Neuronal stem cell (in vitro differentiated cells): Measurements from ENCODE around the gene KLHL21.
A peak's percentile ranks its signal among the peaks of the same experiment; 100 is the strongest.

Experiments used
- DNase-seq: peaks from one replicate; pipeline ENCODE4 v3.0.0-alpha.2; 2013; ENCODE audit warnings: low spot score
- H2AFZ ChIP-seq: one replicate; pipeline ENCODE4 v1.6.1; 2013; ENCODE audit warnings: mild to moderate bottlenecking, low read length, inconsistent platforms
- H2AK5ac ChIP-seq: 2 replicates; pipeline ENCODE4 v1.6.1; 2013; ENCODE audit warnings: low read depth, mild to moderate bottlenecking, inconsistent platforms, low read length, moderate library complexity, mixed read lengths
- H2BK120ac ChIP-seq: 2 replicates; pipeline ENCODE4 v1.6.1; 2013; ENCODE audit warnings: low read depth, mild to moderate bottlenecking, inconsistent platforms, low read length, moderate library complexity, mixed read lengths
- H2BK12ac ChIP-seq: one replicate; pipeline ENCODE4 v1.6.1; 2013; ENCODE audit warnings: low read length, inconsistent platforms
- H2BK15ac ChIP-seq: 2 replicates; pipeline ENCODE4 v1.6.1; 2013; ENCODE audit warnings: mild to moderate bottlenecking, low read length, inconsistent platforms, mixed read lengths
- H2BK5ac ChIP-seq: one replicate; pipeline ENCODE4 v1.6.1; 2013; ENCODE audit warnings: inconsistent platforms, mild to moderate bottlenecking, low read length, moderate library complexity
- H3K14ac ChIP-seq: one replicate; pipeline ENCODE4 v1.6.1; 2013; ENCODE audit warnings: low read length, inconsistent platforms
- H3K18ac ChIP-seq: 2 replicates; pipeline ENCODE4 v1.6.1; 2013; ENCODE audit warnings: low read length, inconsistent platforms
- H3K23ac ChIP-seq: 2 replicates; pipeline ENCODE4 v1.6.1; 2013; ENCODE audit warnings: low read depth, mild to moderate bottlenecking, mixed read lengths, low read length, inconsistent platforms; ENCODE audit not compliant: poor library complexity
- H3K27ac ChIP-seq: replicated peaks from 3 replicates; pipeline ENCODE4 v1.5.1; 2013; ENCODE audit warnings: low read length, inconsistent platforms
- H3K27me3 ChIP-seq, 3 experiments: 2 replicates each; pipeline ENCODE4 v1.6.1; 2013; ENCODE audit warnings: low read length in 3 of 3, mild to moderate bottlenecking in 2 of 3, inconsistent platforms in 1 of 3, low read depth in 1 of 3, mixed read lengths in 1 of 3, moderate library complexity in 1 of 3; ENCODE audit not compliant: control insufficient read depth in 3 of 3, insufficient read depth in 3 of 3
- H3K36me3 ChIP-seq, 2 donors: replicated peaks in 1 of 2; 2 replicates each; pipeline ENCODE4 v1.6.1; 2013; ENCODE audit warnings: low read length in 2 of 2; ENCODE audit not compliant: control insufficient read depth in 2 of 2, insufficient read depth in 2 of 2
- H3K4ac ChIP-seq: 2 replicates; pipeline ENCODE4 v1.6.1; 2013; ENCODE audit warnings: inconsistent platforms, mild to moderate bottlenecking, low read length, moderate library complexity
- H3K4me1 ChIP-seq, 2 donors: 1 replicate in 1 of 2; 2 replicates in 1 of 2; pipeline ENCODE4 v1.6.1; 2013; ENCODE audit warnings: low read length in 2 of 2, low read depth in 1 of 2; ENCODE audit not compliant: control insufficient read depth in 2 of 2, insufficient read depth in 1 of 2
- H3K4me2 ChIP-seq: one replicate; pipeline ENCODE4 v1.6.1; 2013; ENCODE audit warnings: mild to moderate bottlenecking, low read length, inconsistent platforms; ENCODE audit not compliant: insufficient read depth, poor library complexity, severe bottlenecking
- H3K4me3 ChIP-seq, 2 donors: 2 replicates each; pipeline ENCODE4 v1.5.1; 2013; ENCODE audit warnings: low read length in 2 of 2, mild to moderate bottlenecking in 2 of 2, inconsistent platforms in 1 of 2, moderate library complexity in 1 of 2
- H3K79me1 ChIP-seq: one replicate; pipeline ENCODE4 v1.6.1; 2013; ENCODE audit warnings: low read depth, mild to moderate bottlenecking, inconsistent platforms, low read length, moderate library complexity
- H3K9ac ChIP-seq: one replicate; pipeline ENCODE4 v1.6.1; 2013; ENCODE audit warnings: mild to moderate bottlenecking, low read depth, low read length, inconsistent platforms; ENCODE audit not compliant: poor library complexity
- H3K9me3 ChIP-seq, 2 donors: replicated peaks in 1 of 2; 2 replicates each; pipeline versions ENCODE3 to v1.6.1; 2013; ENCODE audit warnings: low read length in 2 of 2, mild to moderate bottlenecking in 2 of 2, inconsistent platforms in 1 of 2, low read depth in 1 of 2, mixed read lengths in 1 of 2, moderate library complexity in 1 of 2; ENCODE audit not compliant: control insufficient read depth in 2 of 2, insufficient read depth in 1 of 2
- H4K8ac ChIP-seq: one replicate; pipeline ENCODE4 v1.6.1; 2013; ENCODE audit warnings: low read depth, mild to moderate bottlenecking, inconsistent platforms, low read length, moderate library complexity
- H4K91ac ChIP-seq: one replicate; pipeline ENCODE4 v1.6.1; 2013; ENCODE audit warnings: low read length, low read depth, mild to moderate bottlenecking, inconsistent platforms; ENCODE audit not compliant: poor library complexity
- WGBS, 2 donors: extraction: QIAGEN DNeasy Blood & Tissue Kit; methylation state at CpG; one replicate each; pipeline ENCODE4 v1.1.7; 2013; ENCODE audit warnings: missing lambda C conversion rate in 2 of 2, mixed read lengths in 1 of 2; ENCODE audit not compliant: insufficient read length in 2 of 2, insufficient replicate concordance in 1 of 2; ENCODE audit errors: extremely low coverage in 2 of 2; 5-methylcytosine and 5-hydroxymethylcytosine counted together

The KLHL21 gene

DNA sequence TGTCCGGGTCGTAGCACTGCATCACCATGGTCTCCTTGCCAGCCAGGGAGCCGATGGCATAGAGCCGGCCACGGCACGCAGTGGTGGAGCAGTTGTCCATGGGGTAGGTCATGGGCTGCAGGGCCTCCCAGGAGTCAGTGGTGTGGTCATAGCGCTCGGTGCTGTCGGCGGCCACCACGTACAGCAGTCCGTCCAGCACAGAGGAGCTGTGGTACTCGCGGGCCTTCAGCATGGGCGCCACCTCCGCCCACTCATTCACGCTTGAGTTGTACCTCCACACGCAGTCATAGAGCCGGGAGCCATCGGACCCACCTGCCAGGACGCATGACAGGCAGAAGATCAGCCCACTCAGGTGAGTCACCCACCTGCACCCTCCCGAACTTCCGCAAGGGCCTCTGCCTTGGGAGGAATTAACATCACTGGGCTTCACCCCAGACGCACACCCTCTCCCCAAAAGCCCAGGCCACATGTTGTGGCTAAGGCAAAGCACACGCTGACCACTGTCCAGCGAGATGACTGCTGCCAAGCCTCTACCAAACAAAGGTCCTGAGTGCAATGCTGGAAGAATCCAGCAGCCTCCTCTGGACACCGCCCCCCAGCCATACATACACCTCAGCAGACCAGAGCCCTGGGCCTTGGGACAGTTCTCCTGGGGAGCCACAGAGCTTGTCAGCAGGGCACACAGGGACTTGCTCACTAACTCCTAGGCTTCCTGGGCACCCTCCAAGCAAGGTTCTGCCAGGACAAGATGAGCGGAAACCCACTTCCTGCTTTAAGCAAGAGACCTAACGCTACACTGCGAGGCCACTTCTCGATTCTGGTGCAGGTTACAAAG, 3.3 kb downstream of the KLHL21 start:
- H3K14ac ChIP-seq: no peak overlapping the region
- no peak overlapping the region for H4K91ac ChIP-seq
- no peak overlapping the region for H2AK5ac ChIP-seq
- H3K4me3 ChIP-seq: no peak overlapping the region
- H3K27me3 ChIP-seq: peaks cover 0 to 6% (median 0%) of the 10 kb centered on the region in 3 experiments
- no peak overlapping the region for H2BK5ac ChIP-seq
- H3K79me1 ChIP-seq: peaks cover 21% of the 10 kb centered on the region
- peaks cover 28 to 49% of the 10 kb centered on the region in 2 donors for H3K36me3 ChIP-seq
- H3K9ac ChIP-seq: peak overlapping the region; percentile 63
- no peak for DNase-seq
- no peak overlapping the region for H3K27ac ChIP-seq
- no peak overlapping the region for H4K8ac ChIP-seq
- no peaks in the 10 kb centered on the region for H3K9me3 ChIP-seq
- peak overlapping the region; percentile 37 for H3K23ac ChIP-seq
- H2AFZ ChIP-seq: no peak overlapping the region
- H2BK15ac ChIP-seq: no peak overlapping the region
- no peak overlapping the region for H3K18ac ChIP-seq
- no peak overlapping the region for H2BK120ac ChIP-seq
- peaks cover 17% of the 10 kb centered on the region in 2 donors for H3K4me1 ChIP-seq
- no peak overlapping the region for H3K4ac ChIP-seq
- no CpG with 5 or more reads among the region's 31 CpGs for WGBS, 2 donors
- peak overlapping the region; percentile 37 for H3K4me2 ChIP-seq
- no peak overlapping the region for H2BK12ac ChIP-seq

DNA sequence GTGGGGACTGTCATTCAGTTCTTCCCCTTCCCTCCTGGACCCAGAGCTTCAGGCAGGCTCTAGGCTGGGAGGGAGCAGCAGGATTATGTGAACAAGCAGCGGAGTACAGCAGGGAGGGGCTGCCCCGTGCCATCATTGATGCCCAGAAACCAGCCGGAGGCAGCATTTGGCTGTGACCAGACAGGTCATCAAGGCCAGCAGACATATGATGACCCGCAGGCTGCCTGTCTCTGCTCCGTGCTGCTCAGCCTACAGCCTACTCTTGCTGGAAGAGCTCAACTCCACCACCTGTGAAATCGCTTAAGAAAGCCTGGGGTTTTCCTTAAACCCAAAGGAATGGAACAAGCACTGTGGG, 4.9 kb downstream of the KLHL21 start:
- Histone ChIP-seq H2BK15ac (no peak overlapping the region), H3K4ac (no peak overlapping the region), H3K18ac (no peak overlapping the region), H3K36me3 (peaks cover 40 to 65% of the 10 kb centered on the region in 2 donors), H3K9me3 (no peaks in the 10 kb centered on the region), H3K9ac (no peak overlapping the region), H3K4me2 (no peak overlapping the region), H2AK5ac (no peak overlapping the region), H2BK12ac (no peak overlapping the region), H3K4me1 (peaks cover 10 to 17% of the 10 kb centered on the region in 2 donors), H2BK5ac (no peak overlapping the region), H3K27me3 (peaks cover 0 to 6% (median 0%) of the 10 kb centered on the region in 3 experiments), H2AFZ (no peak overlapping the region), H3K4me3 (no peak overlapping the region), H4K8ac (no peak overlapping the region), H3K79me1 (peaks cover 24% of the 10 kb centered on the region), H2BK120ac (no peak overlapping the region), H3K27ac (no peak overlapping the region), H3K23ac (no peak overlapping the region), H3K14ac (no peak overlapping the region), H4K91ac (no peak overlapping the region)
- no peak for DNase-seq
- WGBS, 2 donors: no CpG with 5 or more reads among the region's 6 CpGs

DNA sequence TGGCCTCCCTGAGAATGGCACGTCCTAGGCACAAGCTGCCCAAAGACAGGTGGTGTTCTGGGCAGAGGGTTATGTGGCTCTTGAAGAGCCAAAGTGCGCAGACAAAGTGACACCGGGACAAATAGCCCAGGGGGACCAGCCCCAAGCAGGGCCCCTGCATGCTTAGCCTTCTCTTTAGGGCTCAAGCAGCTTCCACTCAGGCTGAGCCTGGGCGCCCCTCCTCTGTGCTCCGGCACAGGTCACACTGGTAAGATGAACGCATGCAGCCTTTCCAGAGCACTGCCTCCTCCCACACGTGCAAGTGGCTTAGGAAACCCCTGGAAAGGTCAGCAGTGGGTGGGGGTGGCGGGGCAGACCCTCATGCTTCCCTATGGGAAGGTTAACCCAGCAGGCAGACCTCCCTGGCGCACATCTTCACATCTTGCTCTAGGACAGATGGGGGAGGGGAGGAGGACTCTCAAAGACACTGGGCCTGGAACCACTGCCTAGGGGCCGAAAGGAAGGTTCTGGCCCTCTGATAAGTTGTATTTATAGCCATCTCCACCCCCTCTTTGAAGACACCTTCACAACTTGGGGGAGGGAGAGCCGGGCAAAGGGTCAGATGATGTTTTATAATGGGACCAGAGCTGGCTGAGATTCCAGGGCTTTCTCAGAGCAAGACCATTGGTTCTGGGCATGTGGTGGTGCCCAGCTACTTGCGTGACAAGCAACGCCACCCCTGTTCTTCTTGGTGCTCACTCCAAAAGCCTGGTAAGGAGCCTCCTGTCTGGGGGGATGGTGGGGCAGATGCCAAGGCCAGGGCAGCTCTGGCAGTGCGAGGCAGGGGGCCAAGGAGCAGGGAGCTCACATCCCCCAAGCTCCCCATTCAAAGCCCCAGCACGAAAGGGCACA, 5.5 kb downstream of the KLHL21 start:
- H4K8ac ChIP-seq: no peak overlapping the region
- no peak overlapping the region for H3K4me3 ChIP-seq
- H3K27me3 ChIP-seq: peaks cover 0 to 6% (median 0%) of the 10 kb centered on the region in 3 experiments
- no peak overlapping the region for H4K91ac ChIP-seq
- no peak overlapping the region for H2BK15ac ChIP-seq
- no peak overlapping the region for H3K14ac ChIP-seq
- no peak overlapping the region for H3K4ac ChIP-seq
- H3K4me2 ChIP-seq: no peak overlapping the region
- H3K9ac ChIP-seq: no peak overlapping the region
- H3K9me3 ChIP-seq: no peaks in the 10 kb centered on the region
- no peak overlapping the region for H2AFZ ChIP-seq
- H3K18ac ChIP-seq: no peak overlapping the region
- H3K27ac ChIP-seq: no peak overlapping the region
- H3K79me1 ChIP-seq: peaks cover 23% of the 10 kb centered on the region
- no peak overlapping the region for H2BK12ac ChIP-seq
- no peak overlapping the region for H2BK5ac ChIP-seq
- no peak for DNase-seq
- H2BK120ac ChIP-seq: no peak overlapping the region
- no peak overlapping the region for H3K23ac ChIP-seq
- no peak overlapping the region for H2AK5ac ChIP-seq
- peaks cover 44 to 71% of the 10 kb centered on the region in 2 donors for H3K36me3 ChIP-seq
- no CpG with 5 or more reads among the region's 15 CpGs for WGBS, 2 donors
- peaks cover 10 to 17% of the 10 kb centered on the region in 2 donors for H3K4me1 ChIP-seq

- Histone ChIP-seq H4K8ac (no peak overlapping the region), H2AK5ac (no peak overlapping the region), H3K27ac (no peak overlapping the region), H3K4me2 (no peak overlapping the region), H3K23ac (no peak overlapping the region), H3K36me3 (peaks cover 44 to 79% of the 10 kb centered on the region in 2 donors), H3K18ac (no peak overlapping the region), H3K4ac (no peak overlapping the region), H2BK120ac (no peak overlapping the region), H3K14ac (no peak overlapping the region), H2BK5ac (no peak overlapping the region), H3K9me3 (no peaks in the 10 kb centered on the region), H3K27me3 (peaks cover 0 to under 1% (median 0%) of the 10 kb centered on the region in 3 experiments), H2BK12ac (no peak overlapping the region), H3K4me1 (peaks cover 9 to 10% of the 10 kb centered on the region in 2 donors), H4K91ac (no peak overlapping the region), H2BK15ac (no peak overlapping the region), H2AFZ (no peak overlapping the region), H3K79me1 (peaks cover 19% of the 10 kb centered on the region), H3K9ac (no peak overlapping the region), H3K4me3 (no peak overlapping the region)
- WGBS, 2 donors: no CpG with 5 or more reads among the region's 7 CpGs
- DNase-seq: no peak
Measured at GRCh38 chr1:6596351-6596750, 6.3 kb downstream of the KLHL21 start.
